ENCODE measurements around the gene ETS1.

GRCh38 chr11:128501632-128502549 is 85.5 kb downstream of the ETS1 start:
- no peak for TF ChIP-seq CTCF (IDR thresholded peaks at IDR 0.05)
- no peak for TF ChIP-seq POLR2A (IDR thresholded peaks at IDR 0.05)
